Heart left ventricle (tissue), 16 donors: ENCODE measurements around the gene HTRA2. TPM values are rescaled to one million over a fixed set of nuclear protein-coding genes. Genes with fewer than 3 reads are reported as not detected.
A peak's percentile ranks its signal among the peaks of the same experiment; 100 is the strongest.

ENCODE experiments used
- ATAC-seq, 4 donors: fragments of 200-7000 bp; cut with Tn5 transposase; one replicate each; pipeline ENCODE4 v1.9.1; 2020 to 2022; ENCODE audit warnings: moderate library complexity in 4 of 4, mild to moderate bottlenecking in 3 of 4, moderate number of reproducible peaks in 1 of 4
- DNase-seq, 5 donors: peaks; one replicate each; pipeline ENCODE4 v3.0.0-alpha.2; 2020
- H3K27ac ChIP-seq, 12 donors: fragments of 200-600 bp; sonication (generic) in 4 of 12; one replicate each; pipeline versions ENCODE4 v1.5.0 to v1.8.0; 2016 to 2022; ENCODE audit warnings: mild to moderate bottlenecking in 2 of 12
- H3K27me3 ChIP-seq, 9 donors: fragments of 200-600 bp; sonication (generic) in 2 of 9; one replicate each; pipeline versions ENCODE4 v1.5.1 to v1.8.0; 2016 to 2022; ENCODE audit warnings: mild to moderate bottlenecking in 3 of 9
- H3K36me3 ChIP-seq, 9 donors: fragments of 200-600 bp; sonication (generic) in 2 of 9; one replicate each; pipeline versions ENCODE4 v1.5.0 to v1.8.0; 2018 to 2022; ENCODE audit warnings: mild to moderate bottlenecking in 2 of 9
- H3K4me1 ChIP-seq, 12 donors: fragments of 200-600 bp; sonication (generic) in 4 of 12; one replicate each; pipeline versions ENCODE4 v1.5.0 to v1.8.0; 2016 to 2022; ENCODE audit warnings: mild to moderate bottlenecking in 3 of 12
- H3K4me3 ChIP-seq, 12 donors: fragments of 200-600 bp; sonication (generic) in 4 of 12; one replicate each; pipeline versions ENCODE4 v1.5.0 to v1.8.0; 2017 to 2022; ENCODE audit warnings: mild to moderate bottlenecking in 9 of 12, moderate library complexity in 4 of 12
- H3K9me3 ChIP-seq, 12 donors: fragments of 200-600 bp; sonication (generic) in 4 of 12; one replicate each; pipeline versions ENCODE4 v1.5.0 to v1.8.0; 2016 to 2022; ENCODE audit warnings: mild to moderate bottlenecking in 1 of 12
- POLR2A ChIP-seq, 2 donors: fragments of 450-650 bp; IDR thresholded peaks; one replicate each; pipeline ENCODE4 v1.6.1; 2017; ENCODE audit warnings: antibody characterized with exemption in 2 of 2, mild to moderate bottlenecking in 2 of 2, moderate library complexity in 2 of 2
- WGBS, 4 donors: extraction: QIAGEN DNeasy Blood & Tissue Kit in 2 of 4; methylation state at CpG; one replicate each; pipeline versions ENCODE4 v1.1.5 to v1.1.7; 2013 to 2018; 5-methylcytosine and 5-hydroxymethylcytosine counted together
- intact Hi-C, 10 donors: fragments of 100-400 bp; cut with DNase I; formaldehyde crosslinking; loops; one replicate each; pipeline versions ENCODE4 v1.11.1 to v1.14.2; 2022
- polyA plus RNA-seq, 2 donors: library from polyadenylated mRNA; stranded (reverse); fragments of 200-250 nt; gene quantifications; one replicate each; pipeline ENCODE4 v1.2.3, GENCODE V29; 2013
- total RNA-seq, 9 donors: library from RNA; depleted of rRNA in 2 of 9; stranded (reverse); fragments of >200 nt in 2 of 9; fragmentation: NEBNext Ultra II Directional in 3 of 9; extraction: Animal tissue kit (Norgen Biotek cat#: 25700) in 3 of 9; gene quantifications; one replicate each; pipeline versions ENCODE4 v1.1.0 to v1.2.4, GENCODE V29; 2016 to 2023
- TF ChIP-seq, protein P1 (sequence below), 12 donors: fragments of 200-600 bp; sonication (generic) in 4 of 12; IDR thresholded peaks; one replicate each; pipeline versions ENCODE4 v1.5.0 to v1.8.0; 2018 to 2022; ENCODE audit warnings: antibody characterized with exemption in 12 of 12, mild to moderate bottlenecking in 5 of 12
- donor health status: ischemic (EF 13 %, LVEDD 7.1; RV severe dilation, severe dysfunction).
- donor health status: healthy with polysubstance abuse.
- donor health status: DM: no; HTN: yes; CAD: no.
- donor health status: DM: no; HTN: no; CAD: no.
- donor health status: ischemic (EF 25% LVEDD 6.9; RV normal size, moderate dysfunction).
- donor health status: ischemic (EF 25% LVEDD 5.7; RV mildly dilated, moderate dysfunction).
- donor health status: healthy.
- donor health status: DM: yes; HTN: yes; CAD: no.
- donor health status: ischemic (EF 35%, LVEDD 5.7; RV mildly dilated, moderate dysfunction).
- donor health status: nonischemic (EF 11% LVEDD 7.7; RV severe dilation, severe dysfunction).
- donor health status: DM: yes; HTN: yes; CAD: no.
- donor health status: PGD.
- donor health status: ischemic (EF 29% LVEDD 5.4; RV normal size, mild dysfunction).
- donor health status: nonischemic (EF 23%, LVEDD 6.1; RV moderate dilation, normal function).

The HTRA2 gene
- total and polyA plus RNA-seq, 11 donors, result 23.6 to 45.4 (median 24.8) TPM

DNA sequence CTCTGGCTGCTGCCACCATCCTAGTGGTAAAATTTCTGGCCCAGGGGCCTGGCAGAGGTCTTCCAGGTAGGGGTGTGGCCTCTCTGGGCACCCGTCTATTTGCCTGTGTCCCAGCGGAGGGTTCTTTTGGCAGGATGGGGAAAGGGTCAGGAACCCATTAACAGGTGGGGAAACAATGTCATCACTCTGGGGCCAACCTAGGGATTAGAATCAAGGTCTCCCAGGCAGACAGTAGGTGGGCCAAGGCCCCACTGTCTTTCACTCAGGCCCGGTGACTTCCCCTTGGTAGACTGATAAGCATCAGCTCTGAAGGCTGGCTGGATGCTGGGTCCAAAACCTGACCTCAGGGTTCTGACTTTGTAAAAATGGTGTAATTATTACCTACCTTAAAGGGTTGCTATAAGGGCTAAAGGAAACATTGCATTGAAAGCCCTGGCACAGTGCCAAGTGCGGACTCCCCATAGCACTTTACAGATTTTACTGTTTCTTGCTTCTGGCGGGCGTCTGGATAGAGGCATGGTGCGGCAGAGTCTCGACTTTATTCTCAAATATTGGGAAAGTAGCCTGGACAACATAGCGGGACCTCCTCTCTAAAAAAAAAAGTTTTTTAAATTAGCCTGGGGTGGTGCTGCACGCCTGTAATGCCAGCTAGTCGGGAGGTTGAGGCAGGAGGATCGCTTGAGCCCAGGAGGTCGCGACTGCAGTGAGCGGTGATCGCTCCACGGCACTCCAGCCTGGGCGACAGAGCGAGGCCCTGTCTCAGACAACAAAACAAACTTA is 32.5 kb upstream of the HTRA2 start:
- ATAC-seq (no peak), DNase-seq (no peak)
- no peak overlapping the region for H3K27ac ChIP-seq
- 42 to 52% (median 42%) methylated on average over 17 to 19 of the region's 19 CpGs for WGBS, 4 donors
- H3K36me3 ChIP-seq, result peaks cover 0 to 24% (median 23%) of the 10 kb centered on the region in 9 donors
- intact Hi-C loops, result no loop called here
- H3K4me3 ChIP-seq, result peak overlapping the region in 8 of 12 donors; percentile 11 to 61 (median 36)
- H3K27me3 ChIP-seq, result peaks cover 21 to 55% (median 35%) of the 10 kb centered on the region in 9 donors
- H3K4me1 ChIP-seq, result peaks cover 5 to 35% (median 28%) of the 10 kb centered on the region in 12 donors
- TF ChIP-seq POLR2A (IDR thresholded peaks at IDR 0.05), result no peak
- TF ChIP-seq, protein P1, sequence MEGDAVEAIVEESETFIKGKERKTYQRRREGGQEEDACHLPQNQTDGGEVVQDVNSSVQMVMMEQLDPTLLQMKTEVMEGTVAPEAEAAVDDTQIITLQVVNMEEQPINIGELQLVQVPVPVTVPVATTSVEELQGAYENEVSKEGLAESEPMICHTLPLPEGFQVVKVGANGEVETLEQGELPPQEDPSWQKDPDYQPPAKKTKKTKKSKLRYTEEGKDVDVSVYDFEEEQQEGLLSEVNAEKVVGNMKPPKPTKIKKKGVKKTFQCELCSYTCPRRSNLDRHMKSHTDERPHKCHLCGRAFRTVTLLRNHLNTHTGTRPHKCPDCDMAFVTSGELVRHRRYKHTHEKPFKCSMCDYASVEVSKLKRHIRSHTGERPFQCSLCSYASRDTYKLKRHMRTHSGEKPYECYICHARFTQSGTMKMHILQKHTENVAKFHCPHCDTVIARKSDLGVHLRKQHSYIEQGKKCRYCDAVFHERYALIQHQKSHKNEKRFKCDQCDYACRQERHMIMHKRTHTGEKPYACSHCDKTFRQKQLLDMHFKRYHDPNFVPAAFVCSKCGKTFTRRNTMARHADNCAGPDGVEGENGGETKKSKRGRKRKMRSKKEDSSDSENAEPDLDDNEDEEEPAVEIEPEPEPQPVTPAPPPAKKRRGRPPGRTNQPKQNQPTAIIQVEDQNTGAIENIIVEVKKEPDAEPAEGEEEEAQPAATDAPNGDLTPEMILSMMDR (IDR thresholded peaks at IDR 0.05), result no peak
- H3K9me3 ChIP-seq, result no peaks in the 10 kb centered on the region

DNA sequence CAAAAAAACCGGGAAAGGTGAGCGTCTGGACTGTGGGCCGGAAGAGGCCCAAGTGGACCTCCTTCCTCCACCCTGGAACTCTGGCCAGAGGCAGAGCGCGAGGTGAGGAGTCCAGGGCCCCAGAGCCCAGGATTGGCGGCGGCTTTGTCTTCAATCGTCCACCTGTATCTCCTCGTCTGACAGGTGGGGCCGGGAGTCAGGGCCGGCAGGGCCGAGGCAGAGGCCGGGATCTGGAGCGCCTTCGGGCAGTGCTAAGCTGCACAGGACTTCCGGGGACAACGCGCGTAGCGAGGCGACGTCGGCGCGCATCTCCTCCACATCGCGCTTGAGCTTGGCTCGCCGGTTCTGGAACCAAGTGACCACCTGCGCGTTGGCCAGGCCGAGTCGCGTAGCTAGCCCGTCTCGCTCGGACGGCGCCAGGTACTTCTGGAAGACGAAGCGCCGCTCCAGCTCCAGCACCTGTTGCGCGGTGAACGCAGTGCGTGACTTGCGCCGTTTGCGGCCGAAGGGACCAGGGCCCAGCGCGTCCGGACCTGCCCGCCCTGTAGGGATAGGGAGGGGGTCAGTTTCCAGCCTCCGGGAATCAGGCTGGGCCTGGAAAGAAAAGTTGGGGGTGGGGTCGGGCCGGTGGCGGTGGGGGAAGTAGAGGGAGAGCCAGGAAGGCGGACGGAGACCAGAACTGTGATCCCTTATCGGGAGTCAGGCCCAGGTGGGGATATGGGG is 31.8 kb upstream of the HTRA2 start:
- WGBS, 4 donors, result 2 to 6% (median 2%) methylated on average over 24 to 61 of the region's 61 CpGs
- H3K27me3 ChIP-seq, result peaks cover 21 to 63% (median 35%) of the 10 kb centered on the region in 9 donors
- no peaks in the 10 kb centered on the region for H3K9me3 ChIP-seq
- peaks cover 0 to 16% (median 15%) of the 10 kb centered on the region in 9 donors for H3K36me3 ChIP-seq
- ATAC-seq (peak in 1 of 4 donors; percentile 4), DNase-seq (peak in 2 of 5 donors; percentile 30 to 67)
- peak overlapping the region; percentile 9 to 61 (median 25) for H3K4me3 ChIP-seq
- peaks cover 5 to 38% (median 32%) of the 10 kb centered on the region in 12 donors for H3K4me1 ChIP-seq
- intact Hi-C loops, result no loop called here
- no peak overlapping the region for H3K27ac ChIP-seq
- TF ChIP-seq, protein P1 (IDR thresholded peaks at IDR 0.05), result no peak

DNA sequence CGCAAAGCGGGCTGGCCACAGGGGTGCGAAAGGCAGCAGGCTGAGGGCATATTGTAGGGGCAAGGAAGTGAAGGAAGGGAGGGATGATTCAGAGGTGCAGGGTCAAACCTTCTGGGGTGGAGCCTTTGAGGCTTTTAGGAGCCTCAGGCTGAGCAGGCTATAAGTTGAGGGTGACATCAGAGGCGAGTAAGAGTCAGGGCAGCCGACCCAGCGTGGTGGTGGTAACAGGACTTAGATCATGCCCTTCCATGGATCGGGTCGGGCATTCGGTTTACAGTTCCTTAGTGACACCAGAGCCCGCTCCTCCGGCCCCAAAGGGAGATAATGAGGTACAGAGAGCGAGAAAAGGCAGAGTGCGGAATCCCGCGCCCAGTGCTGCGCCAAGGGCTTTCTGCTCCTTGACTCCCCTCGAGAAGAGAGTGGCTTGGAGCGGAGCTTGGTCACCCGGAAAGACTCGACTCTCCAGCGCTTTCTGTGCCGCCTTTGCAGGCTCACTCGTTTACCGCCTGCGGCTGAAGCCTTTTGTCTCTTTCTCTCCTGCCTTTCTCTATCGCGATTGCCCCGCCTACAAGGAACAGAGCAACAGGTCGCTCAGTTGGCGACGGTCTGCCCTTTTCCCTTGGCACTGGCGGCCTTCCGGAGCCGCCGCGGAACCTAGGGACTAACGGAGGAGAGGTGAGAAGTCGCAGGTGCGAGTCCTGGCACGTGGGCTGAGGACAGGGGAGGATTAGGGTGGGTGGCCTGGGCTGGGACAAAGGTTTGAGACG is 31.1 kb upstream of the HTRA2 start:
- H3K36me3 ChIP-seq, result peaks cover 0 to 9% (median 8%) of the 10 kb centered on the region in 9 donors
- H3K27ac ChIP-seq, result no peak overlapping the region
- H3K4me1 ChIP-seq, result peaks cover 5 to 44% (median 32%) of the 10 kb centered on the region in 12 donors
- peaks cover 21 to 65% (median 35%) of the 10 kb centered on the region in 9 donors for H3K27me3 ChIP-seq
- TF ChIP-seq POLR2A (IDR thresholded peaks at IDR 0.05), result no peak
- TF ChIP-seq, protein P1 (IDR thresholded peaks at IDR 0.05), result no peak
- peak overlapping the region; percentile 9 to 61 (median 25) for H3K4me3 ChIP-seq
- intact Hi-C loops, result no loop called here
- no peaks in the 10 kb centered on the region for H3K9me3 ChIP-seq
- no peak for DNase-seq
- WGBS, 4 donors, result 1 to 3% (median 2%) methylated on average over 41 of the region's 41 CpGs
- ATAC-seq, result no peak
